Ishikawa (cell line): ENCODE data around the gene ARHGEF1.

Source experiments
- FOXM1 ChIP-seq: IDR thresholded peaks from 2 replicates; pipeline ENCODE4 v1.6.1; 2012; ENCODE audit warnings: low read depth, borderline replicate concordance
- MAX ChIP-seq: IDR thresholded peaks from 2 replicates; pipeline ENCODE4 v1.6.1; 2012
- NFIC ChIP-seq: IDR thresholded peaks from 2 replicates; pipeline ENCODE4 v1.6.1; 2012
- RAD21 ChIP-seq: IDR thresholded peaks from 2 replicates; pipeline ENCODE4 v1.6.1; 2012; ENCODE audit warnings: low read depth
- TCF12 ChIP-seq: IDR thresholded peaks from 2 replicates; pipeline ENCODE4 v1.6.1; 2012; ENCODE audit warnings: low read depth
- TEAD4 ChIP-seq: IDR thresholded peaks from 2 replicates; pipeline ENCODE4 v1.6.1; 2012
- USF1 ChIP-seq: IDR thresholded peaks from 2 replicates; pipeline ENCODE4 v1.6.1; 2012
- ZBTB7A ChIP-seq: IDR thresholded peaks from 2 replicates; pipeline ENCODE4 v1.6.1; 2012; ENCODE audit warnings: low read depth

- TF ChIP-seq ZBTB7A, result no peak
- TF ChIP-seq USF1, result no peak
- TF ChIP-seq NFIC, result no peak
- no peak for TF ChIP-seq RAD21
- no peak for TF ChIP-seq MAX
- no peak for TF ChIP-seq TCF12
- no peak for TF ChIP-seq FOXM1
- TF ChIP-seq TEAD4, result no peak
Observed at GRCh38 chr19:41915021-41915775, 32.2 kb downstream of the ARHGEF1 start.
